Testis (tissue), 2 donors: ENCODE measurements around the gene TAS2R30.

Experiments used
- CTCF ChIP-seq, 3 experiments: fragments of 450-650 bp in 2 of 3; fragments of 200-600 bp in 1 of 3; sonication (generic) in 1 of 3; IDR thresholded peaks; one replicate each; pipeline ENCODE4 v1.5.1; 2016 to 2019; ENCODE audit warnings: antibody characterized with exemption in 3 of 3, mild to moderate bottlenecking in 2 of 3, moderate library complexity in 1 of 3
- POLR2A ChIP-seq: fragments of 450-650 bp; IDR thresholded peaks from one replicate; pipeline ENCODE4 v1.6.1; 2017; ENCODE audit warnings: antibody characterized with exemption, mild to moderate bottlenecking, moderate library complexity

- TF ChIP-seq CTCF (IDR thresholded peaks at IDR 0.05): no peak
- TF ChIP-seq POLR2A: no peak
Observed at GRCh38 chr12:11162502-11162901, 28.1 kb upstream of the TAS2R30 start.
